ENCODE results near the gene ARHGEF10L.

- no peak for TF ChIP-seq ZNF629 (tag by site-specific recombination; IDR thresholded peaks at IDR 0.05)
- no peak for TF ChIP-seq ZNF660 (tag by site-specific recombination; IDR thresholded peaks at IDR 0.05)
- TF ChIP-seq ZNF830 (tag by site-specific recombination; IDR thresholded peaks at IDR 0.05; ENCODE audit: low read depth) = no peak
- no peak for TF ChIP-seq ZNF561 (tag by site-specific recombination; IDR thresholded peaks at IDR 0.05; ENCODE audit: borderline replicate concordance)
- TF ChIP-seq CTCF (tag by site-specific recombination; IDR thresholded peaks at IDR 0.05) = no peak
- TF ChIP-seq ZNF132 (tag by site-specific recombination; IDR thresholded peaks at IDR 0.05; ENCODE audit: borderline replicate concordance) = no peak
- TF ChIP-seq REST (tag by site-specific recombination; IDR thresholded peaks at IDR 0.05) = no peak
- TF ChIP-seq ZNF449 (tag by site-specific recombination; IDR thresholded peaks at IDR 0.05) = no peak
- no peak for TF ChIP-seq ZBTB7A (tag by site-specific recombination; IDR thresholded peaks at IDR 0.05; ENCODE audit: low read depth)
- TF ChIP-seq ZNF404 (tag by site-specific recombination; IDR thresholded peaks at IDR 0.05) = no peak
- no peak for TF ChIP-seq TSHZ1 (tag by site-specific recombination; IDR thresholded peaks at IDR 0.05; ENCODE audit: borderline replicate concordance)
- TF ChIP-seq PRDM10 (tag by site-specific recombination; IDR thresholded peaks at IDR 0.05) = no peak
- no peak for TF ChIP-seq PBX3 (CRISPR knock-in tag; IDR thresholded peaks at IDR 0.05)
These were observed 185.7 kb downstream of the ARHGEF10L start for GRCh38 chr1:17725084-17725719.
